ENCODE results near the gene ABCC1. TPM values are rescaled to one million over a fixed set of nuclear protein-coding genes. Genes with fewer than 3 reads are reported as not detected.
"Not testable (repeated sequence)": the region's sequence is repeated elsewhere in the genome, so short reads cannot be mapped to it uniquely, and the experiment has no call there.

The ABCC1 gene
- total RNA-seq, 1 experiment from 2014 or later, result 11.5 TPM

GRCh38 chr16:16080465-16081065, 131.1 kb downstream of the ABCC1 start:
- DNase-seq (ENCODE audit: low read depth), result no peak

GRCh38 chr16:16081141-16081540, 131.7 kb downstream of the ABCC1 start:
- DNase-seq (ENCODE audit: low read depth), result no peak

DNA sequence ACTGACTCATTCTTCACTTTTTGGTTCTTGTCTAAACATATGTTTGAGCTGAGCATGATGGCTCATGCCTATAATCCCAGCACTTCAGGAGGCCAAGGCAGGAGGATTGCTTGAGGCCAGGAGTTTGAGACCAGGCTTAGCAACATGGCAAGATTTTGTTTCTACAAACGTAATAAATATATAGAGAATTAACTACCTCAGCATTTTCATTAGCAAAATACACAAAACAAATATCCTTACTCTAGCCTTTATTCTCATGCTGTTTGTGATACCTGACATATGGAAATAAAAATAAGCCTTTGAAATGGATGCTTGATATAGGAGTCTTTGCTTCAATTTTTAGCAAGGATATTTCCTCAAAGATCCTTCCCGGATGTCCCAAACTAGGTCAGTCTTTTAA, 132.8 kb downstream of the ABCC1 start:
- no peak for DNase-seq (ENCODE audit: low read depth)

- peak; percentile 46 for DNase-seq (ENCODE audit: low read depth)
Measured at GRCh38 chr16:16083421-16084156, 134.2 kb downstream of the ABCC1 start.

- no peak for DNase-seq (ENCODE audit: low read depth)
Measured at GRCh38 chr16:16084874-16085273, 135.5 kb downstream of the ABCC1 start.

GRCh38 chr16:16086653-16087446, 137.4 kb downstream of the ABCC1 start:
- DNase-seq (ENCODE audit: low read depth), result no peak

- no peak for DNase-seq (ENCODE audit: low read depth)
Measured at GRCh38 chr16:16090238-16090637, 140.8 kb downstream of the ABCC1 start.

DNA sequence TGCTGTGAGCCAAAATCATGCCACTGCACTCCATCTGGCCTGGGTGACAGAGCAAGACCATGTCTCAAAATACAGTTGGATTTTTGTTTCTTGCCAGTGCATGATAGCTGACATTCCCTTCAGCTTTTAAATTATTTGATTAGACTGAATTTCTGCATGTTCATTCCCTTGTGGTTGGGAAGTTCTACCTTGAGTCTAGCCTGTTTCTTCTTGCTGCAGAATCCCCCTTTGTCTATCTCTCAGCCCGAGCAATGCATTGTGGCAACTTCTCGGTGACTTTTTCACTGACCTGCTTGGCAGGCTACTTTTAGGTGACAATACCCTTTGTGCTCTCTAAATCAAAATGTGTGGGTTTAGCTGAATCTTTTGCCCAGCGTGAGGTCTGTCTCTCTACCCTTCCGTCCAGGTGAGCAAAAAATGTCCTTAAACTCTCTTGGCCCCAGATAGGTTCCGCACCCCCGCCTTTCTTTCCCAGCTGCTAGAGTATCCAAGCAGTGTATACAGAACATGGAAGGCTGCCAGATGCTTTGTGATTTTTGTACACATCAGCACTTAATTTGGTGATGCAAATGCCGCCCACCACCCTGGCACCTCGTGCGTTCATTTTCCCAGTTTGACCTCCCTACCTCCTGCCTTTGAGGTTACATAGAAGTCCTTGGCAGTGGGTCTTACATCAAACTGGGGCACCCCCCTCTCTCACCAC, 143.7 kb downstream of the ABCC1 start:
- no peak for DNase-seq (ENCODE audit: low read depth)

GRCh38 chr16:16093628-16094332, 144.4 kb downstream of the ABCC1 start:
- DNase-seq (ENCODE audit: low read depth), result no peak

- DNase-seq (ENCODE audit: low read depth), result no peak
Measured at GRCh38 chr16:16095646-16096045, 146.2 kb downstream of the ABCC1 start.

DNA sequence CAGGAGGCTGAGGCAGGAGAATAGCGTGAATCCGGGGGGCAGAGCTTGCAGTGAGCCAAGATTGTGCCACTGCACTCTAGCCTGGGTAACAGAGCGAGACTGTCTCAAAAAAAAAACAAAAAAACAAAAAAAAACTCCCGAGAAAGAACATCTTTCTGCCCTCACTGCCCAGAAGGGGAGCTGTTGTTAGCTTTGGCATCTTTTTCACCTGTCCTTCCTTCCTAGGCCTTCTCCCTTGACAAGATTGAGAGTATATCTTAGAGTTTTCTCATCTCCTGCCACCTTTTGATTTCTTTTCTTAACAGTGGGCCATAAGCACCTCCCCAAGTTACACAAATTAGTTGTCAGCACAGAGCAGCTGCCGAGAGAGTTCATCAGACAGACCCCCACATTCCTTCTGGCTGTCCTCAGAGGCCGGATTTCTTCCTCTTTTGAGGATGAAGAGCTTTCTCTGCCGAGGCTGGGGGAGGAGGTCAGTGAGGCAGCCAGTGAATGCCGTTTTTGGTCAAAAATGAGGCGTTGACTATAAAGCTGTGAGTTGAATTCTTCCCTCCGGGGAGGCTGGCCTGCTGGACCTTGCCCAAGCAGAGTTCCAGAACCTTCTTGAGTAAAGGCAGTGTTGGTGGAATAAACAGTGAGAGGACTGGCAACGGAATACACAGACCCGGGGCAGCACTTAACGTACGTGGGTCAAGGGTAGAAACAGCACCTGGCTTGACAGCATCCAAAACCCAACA, 146.9 kb downstream of the ABCC1 start:
- no peak for DNase-seq (ENCODE audit: low read depth)

- no peak for DNase-seq (ENCODE audit: low read depth)
Measured at GRCh38 chr16:16096858-16097213, 147.4 kb downstream of the ABCC1 start.

DNA sequence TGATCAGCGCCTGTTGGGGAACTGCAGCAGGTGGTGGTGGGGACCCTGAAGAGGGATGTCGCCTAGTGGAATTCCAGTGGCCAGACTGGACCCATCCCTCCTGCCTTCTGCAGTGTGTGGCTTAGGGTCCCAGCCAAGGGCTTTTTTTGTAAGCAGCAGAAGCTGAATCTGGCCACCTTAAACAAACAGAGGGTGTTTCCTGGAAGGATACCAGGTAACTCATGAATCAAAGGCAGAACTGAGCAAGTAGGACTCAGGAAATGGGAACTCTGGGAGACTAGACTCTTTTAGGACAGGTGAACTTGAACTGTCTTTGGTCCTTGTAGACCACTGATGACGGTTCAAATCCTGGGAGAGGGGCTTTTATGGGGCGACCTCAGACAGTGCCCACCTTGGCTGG, 149.9 kb downstream of the ABCC1 start:
- DNase-seq (ENCODE audit: low read depth), result no peak

DNA sequence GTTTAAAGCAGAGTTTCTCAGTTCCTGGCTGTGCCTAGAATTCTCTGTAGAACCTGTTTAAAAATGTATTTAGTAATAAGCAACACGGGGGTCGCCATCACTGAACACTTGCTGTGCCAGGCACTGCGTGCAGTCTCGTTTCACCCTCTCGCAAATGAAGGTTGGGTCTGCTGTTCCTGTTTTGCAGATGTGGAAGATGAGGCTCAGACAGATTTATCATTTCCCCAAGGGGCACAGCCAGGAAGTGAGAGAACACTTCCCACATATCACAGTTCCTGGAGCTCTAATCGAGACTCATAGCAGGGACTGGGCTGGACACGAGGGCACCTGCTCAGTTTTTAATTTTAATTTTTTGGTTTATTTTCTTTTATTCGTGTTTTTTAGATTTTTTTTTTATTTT, 151.2 kb downstream of the ABCC1 start:
- DNase-seq (ENCODE audit: low read depth), result no peak

GRCh38 chr16:16101585-16101984, 152.2 kb downstream of the ABCC1 start:
- no peak for DNase-seq (ENCODE audit: low read depth)

- DNase-seq (ENCODE audit: low read depth), result no peak
Measured at GRCh38 chr16:16102738-16103137, 153.3 kb downstream of the ABCC1 start.

DNA sequence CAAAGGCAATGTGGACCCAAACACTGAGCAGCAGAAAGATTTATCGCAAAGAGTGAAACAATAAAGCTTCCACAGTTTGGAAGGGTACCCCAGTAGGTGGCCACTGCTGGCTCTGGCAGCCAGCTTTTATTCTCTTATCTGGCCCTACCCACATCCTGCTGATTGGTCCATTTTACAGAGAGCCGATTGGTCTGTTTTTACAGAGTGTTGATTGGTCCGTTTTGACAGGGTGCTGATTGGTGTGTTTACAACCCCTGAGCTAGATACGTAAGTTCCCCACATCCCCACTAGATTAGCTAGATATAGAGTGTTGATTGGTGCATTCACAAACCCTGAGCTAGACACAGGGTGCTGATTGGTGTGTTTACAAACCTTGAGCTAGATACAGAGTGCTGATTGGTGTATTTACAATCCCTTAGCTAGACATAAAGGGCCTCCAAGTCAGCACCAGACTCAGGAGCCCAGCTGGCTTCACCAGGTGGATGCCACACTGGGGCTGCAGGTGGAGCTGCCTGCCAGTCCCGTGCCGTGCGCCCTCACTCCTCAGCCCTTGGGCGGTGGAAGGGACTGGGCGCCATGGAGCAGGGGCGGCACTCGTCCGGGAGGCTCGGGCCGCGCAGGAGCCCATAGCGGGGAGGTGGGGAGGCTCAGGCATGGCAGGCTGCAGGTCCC, 154.9 kb downstream of the ABCC1 start:
- DNase-seq (ENCODE audit: low read depth), result not testable (repeated sequence)

- DNase-seq (ENCODE audit: low read depth), result not testable (repeated sequence)
Measured at GRCh38 chr16:16104804-16105141, 155.4 kb downstream of the ABCC1 start.

- DNase-seq (ENCODE audit: low read depth), result no peak
Measured at GRCh38 chr16:16105646-16106045, 156.2 kb downstream of the ABCC1 start.

- no peak for DNase-seq (ENCODE audit: low read depth)
Measured at GRCh38 chr16:16106466-16106865, 157.1 kb downstream of the ABCC1 start.

Data from LHCN-M2 (cell line).